GM21390 (cell line): ENCODE measurements around the gene NEK4.
A peak's percentile ranks its signal among the peaks of the same experiment; 100 is the strongest.

Experiments
- ATAC-seq: cut with Tn5 transposase; IDR thresholded peaks from one replicate; pipeline ENCODE4 v1.9.1; 2021; ENCODE audit not compliant: unreplicated experiment

Gene NEK4

DNA sequence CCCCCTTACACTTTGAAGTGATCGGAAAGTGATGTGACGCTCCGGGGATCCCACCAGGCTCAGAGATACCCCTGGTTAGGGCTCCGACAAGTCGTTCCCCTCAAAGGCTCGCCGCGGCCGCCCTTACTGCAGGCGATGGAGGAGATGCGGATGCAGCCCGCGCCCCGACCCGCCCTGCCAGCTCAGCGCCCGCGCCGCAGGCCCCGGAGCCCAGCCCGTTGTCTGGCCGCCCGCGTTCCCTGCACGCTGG, 65.4 kb downstream of the NEK4 start:
- no peak for ATAC-seq

DNA sequence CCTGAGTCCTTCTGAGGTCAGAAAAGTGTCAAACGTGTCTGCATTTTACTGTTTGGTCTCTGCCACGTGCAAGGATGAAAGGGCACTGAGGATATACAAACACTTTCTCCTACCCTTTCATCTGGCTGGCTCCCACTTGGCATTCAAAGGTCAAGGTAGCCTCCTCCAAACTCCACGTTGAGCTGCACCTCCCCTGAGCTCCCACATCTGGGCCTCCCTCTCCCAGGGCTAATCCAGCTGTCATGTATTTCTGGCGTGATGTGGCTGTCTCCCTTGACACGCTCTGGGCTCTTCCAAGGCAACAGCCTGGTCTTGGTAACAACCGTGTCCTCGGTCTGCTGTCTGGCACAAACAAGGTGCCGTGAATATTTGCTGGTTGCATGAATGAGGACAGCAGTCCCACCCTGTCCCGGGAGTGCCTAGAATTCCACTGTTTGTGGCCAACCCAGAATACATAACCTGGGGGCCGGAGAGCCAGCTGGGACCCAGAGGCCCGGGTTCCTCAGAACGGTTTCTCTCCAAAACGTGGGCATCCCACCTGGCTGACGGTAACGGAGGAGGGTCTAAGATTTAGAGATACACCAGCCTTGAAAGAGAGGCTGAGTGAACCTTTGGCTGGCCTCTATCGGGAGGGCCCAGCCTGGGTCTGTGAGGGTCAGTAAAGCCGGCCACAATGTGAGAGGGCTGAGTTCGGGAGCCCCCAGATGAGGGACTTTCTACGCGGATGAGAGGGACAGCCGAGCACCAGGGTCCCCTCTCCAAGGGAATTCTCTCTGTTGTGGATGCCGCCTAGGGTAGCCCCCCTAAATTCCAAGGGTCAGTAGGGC, 65.9 kb downstream of the NEK4 start:
- ATAC-seq, result peak; percentile 7

DNA sequence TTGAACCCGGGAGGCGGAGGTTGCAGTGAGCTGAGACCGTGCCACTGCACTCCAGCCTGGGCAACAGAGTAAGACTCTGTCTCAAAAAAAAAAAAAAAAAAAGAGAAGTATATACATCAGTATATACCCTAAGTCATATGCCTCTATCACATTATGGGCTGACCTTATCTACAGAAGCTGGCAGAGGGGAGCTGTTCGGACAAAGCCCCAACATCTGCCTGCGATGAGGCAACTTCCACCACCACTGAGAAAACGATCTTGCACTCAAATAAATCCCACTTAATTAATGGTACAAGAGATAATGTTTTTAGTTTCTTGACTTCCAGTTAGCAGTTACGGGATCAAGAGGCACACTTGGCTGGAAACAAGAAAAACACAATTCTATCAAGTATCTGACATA, 67.4 kb downstream of the NEK4 start:
- no peak for ATAC-seq

DNA sequence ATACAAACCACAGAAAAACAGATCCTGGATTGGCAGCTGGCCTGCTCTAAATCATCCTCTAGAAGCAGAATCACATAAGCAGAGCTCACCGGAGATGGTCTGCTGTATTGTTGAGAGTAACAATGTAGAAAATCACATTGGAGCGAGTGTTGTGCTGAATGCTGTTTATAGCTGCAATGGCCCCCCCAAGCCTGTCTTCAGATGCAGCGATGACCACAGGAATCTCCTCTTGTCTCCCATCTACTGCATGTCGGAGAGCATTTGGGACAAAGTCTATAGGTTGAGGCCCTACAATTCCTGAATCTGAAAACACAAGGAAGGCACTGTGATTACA, 73.1 kb downstream of the NEK4 start:
- no peak for ATAC-seq

DNA sequence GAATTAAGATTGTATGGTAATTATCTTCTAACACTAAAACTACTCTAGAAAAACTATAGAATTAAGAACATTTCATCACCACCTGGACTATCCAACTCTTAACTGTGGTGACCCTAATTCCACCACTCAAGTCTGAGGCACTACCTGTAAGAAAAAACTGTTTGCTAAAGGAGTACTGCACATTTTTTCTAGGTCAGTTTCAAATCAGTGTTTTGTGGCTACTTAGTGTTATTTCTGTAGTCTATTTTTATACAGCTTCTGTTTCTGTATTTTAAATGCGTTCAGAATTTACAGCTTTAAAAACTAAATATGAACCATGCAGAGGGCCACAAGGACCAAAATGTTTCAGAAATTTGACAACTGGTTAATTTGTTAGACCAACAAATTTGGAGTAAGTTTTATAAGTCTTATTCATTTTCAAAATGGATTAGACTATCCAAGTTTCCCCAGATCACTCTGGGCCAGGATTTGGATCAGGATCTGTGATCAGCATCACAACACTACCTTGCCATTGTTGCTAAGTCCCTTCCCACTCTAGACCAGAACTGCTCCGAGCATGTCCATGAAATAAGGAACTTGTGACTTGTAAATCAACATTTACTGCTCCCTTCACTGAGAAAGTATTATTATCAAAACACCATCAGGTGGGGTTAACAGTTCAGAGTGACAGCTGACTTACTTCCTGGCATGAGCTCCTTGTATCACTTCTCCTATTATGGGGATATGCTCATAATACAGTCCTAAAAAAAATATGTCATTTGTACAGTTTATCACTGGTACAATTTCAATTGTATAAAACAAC, 73.7 kb downstream of the NEK4 start:
- no peak for ATAC-seq

DNA sequence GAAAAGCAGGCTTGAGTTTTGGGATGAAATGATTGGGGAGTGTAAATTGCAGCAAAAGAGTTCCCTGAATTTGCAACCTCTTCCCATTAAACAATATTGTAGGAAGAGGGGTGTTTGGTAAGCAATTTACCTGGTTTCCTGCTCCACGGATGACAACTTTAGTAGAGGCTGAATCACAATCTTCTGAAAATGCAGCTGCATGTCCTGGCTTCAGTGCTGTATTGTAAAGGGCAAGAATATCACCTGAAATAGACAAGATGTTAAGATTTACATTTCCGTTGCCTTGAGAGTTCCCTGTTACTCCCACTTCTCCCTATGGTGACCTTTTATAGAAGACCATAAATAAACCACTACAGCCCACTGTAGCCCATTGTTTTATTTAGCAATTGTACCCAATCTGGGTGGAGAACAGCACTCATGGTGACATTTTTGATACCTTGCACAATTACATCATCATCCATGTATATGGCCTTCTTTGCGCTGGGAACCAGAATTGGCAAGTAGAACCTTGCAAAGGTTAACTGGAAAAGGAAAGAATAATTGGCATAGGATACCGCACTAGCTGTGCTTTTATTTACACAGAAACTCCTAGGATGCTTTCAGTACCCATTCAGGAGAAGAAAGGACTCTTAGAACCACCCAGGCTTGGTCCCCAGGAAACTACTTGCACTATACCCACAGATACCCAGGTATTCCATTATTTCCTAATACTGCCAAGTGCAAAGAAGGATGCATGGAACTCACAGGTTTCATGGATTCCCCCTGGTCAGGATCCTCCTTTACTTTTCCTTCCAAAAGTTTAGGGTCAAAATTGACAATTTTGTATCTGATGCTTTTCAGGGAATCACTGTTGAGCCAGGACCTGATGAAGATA, 74.7 kb downstream of the NEK4 start:
- no peak for ATAC-seq

DNA sequence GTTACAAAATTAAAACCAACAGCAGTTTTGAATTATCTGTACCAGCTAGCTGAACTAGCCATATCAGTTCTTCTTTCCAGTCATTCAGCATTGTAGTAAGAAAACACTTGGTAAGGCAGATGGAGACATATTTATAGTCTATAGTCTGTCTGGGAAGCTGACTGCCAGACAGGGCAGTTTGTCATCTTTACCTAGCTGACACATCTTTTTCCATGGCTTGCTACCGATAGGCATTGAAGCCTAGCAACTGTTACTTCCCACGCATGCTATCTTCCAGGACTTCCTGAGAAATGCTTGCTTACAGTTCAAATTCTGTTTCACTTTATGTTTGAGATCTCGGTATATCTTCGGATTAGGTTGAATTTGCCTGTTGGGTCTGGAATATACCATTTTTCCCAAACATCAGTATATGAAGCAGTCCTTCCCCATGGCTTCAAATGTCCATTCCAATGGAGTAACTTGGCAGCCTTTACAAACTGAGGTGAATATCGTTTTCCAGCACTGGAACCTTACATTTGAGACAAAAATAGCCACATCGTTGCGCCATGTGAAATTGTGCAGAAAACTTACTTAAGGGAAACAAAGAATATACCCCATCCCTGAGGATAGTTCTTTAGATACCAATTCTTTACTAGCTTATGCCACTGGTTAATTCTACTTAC, 76.1 kb downstream of the NEK4 start:
- ATAC-seq, result no peak

DNA sequence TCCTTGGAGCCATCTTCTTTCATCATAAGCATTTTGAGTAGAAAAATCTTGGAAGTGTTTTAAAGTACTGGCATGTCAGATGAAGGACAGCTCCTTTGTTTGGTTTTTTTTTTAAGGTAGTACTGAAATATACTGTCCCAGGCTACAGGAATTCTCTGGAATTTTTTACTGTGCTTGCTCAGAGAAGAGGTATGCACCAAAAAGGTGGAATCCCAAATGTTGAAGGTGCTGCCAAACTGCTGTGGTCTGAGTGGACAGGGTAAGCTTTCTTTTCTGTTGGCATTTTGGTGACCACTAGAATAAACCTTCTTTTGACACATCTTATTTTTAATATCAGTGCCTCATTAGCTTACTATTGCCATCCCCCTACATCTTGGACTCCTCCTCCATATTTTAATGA, 77.7 kb downstream of the NEK4 start:
- ATAC-seq, result no peak

DNA sequence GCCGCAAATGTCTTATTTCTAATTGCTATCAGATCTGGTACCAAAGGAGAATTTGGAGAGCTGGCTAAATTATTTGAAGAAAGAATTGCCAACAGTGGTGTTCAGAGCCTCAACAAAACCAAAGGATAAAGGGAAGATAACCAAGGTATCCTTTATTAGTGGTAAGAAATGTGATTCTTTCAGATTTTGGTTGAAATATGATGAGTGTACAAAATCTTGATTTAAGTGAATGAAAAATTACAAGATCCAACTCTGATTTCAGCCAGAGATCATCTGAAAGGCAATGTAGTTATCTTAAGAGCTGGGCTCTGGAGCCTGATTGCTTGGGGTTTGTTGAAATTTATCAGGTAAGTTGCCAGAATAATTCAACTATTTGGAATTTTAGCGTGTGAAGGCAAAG, 80.2 kb downstream of the NEK4 start:
- ATAC-seq, result no peak

DNA sequence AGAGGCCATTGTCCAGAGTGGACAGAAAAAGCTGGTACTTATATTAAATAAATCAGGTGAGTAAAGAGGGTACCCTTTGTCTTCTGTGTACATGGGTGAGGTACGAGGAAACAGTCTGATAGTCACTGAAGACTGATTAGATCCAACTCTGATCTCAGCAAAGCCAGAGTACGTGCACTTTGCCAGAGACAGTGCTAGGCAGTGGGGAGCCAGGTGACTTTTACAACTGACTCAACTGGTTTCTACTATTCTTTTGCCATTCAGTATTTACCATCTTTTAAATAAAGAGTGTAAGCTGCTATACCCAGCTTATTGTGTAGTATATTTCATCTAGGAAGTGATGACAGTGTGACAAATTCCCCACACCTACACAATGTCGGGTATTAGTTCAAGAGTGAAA, 81.6 kb downstream of the NEK4 start:
- ATAC-seq, result no peak

DNA sequence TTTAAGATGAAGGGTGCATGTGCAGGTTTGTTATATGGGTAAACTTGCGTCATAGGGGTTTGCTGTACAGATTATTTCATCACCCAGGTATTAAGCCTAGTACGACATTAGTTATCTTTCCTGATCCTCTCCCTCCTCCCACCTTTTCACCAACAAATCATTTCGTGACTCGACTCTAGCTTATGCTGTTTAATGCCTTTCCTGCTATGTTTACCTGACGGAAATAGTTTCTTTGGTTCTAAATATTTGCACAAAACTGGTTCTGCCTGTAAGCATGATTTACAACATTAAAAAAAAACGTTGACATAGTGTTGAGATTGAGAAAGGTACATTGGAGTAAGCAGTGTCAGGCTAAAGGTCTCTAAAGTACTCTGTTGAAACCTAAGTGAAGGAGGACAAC, 82.5 kb downstream of the NEK4 start:
- ATAC-seq, result no peak

DNA sequence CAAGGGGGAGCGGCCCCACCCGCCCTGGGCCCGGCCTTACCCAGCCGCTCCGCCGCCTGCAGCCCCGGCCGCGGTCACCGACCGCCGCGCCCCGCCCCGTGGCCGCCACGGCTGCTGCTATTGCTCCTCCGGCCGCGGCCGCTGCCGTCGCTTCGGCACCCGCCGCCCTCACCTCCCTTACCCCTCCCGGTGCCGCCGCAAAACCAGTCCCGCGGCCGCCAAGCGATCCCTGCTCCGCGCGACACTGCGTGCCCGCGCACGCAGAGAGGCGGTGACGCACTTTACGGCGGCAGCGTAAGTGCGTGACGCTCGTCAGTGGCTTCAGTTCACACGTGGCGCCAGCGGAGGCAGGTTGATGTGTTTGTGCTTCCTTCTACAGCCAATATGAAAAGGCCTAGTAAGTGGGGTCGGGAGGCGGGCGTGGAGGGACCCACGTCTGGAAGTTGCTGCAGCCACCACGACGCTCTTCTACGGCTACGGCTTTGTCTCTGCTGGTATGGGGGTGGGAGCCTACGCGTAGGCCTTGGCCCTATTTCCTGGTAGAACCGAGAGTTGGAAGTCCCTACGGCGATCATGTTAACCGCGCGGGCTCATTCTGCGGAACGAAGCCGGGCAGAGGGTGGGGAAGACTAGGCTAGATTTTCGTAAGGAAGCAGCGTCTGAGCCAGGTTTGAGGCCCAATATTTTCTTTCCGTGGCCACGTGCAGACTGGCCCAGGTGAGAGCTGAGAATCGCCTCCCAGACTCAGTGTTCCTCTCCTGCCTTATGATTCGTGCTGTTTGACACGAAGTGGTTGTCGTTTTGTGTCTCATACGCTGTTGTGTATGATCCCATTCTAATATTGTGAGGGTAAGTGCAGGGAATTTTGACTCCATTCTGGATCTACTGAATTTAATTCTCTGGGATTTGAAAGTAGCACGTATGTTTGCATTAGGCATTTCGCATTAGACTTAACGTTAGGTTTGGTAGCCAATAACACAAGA, 84.7 kb downstream of the NEK4 start, which contains the start of the genes GNL3 and PBRM1:
GNL3 (plus strand) TSS at position 324 of the 983 bp plus-strand sequence; CDS start at position 385, 61 bp downstream.
PBRM1 (minus strand) TSS at position 205 of the 983 bp plus-strand sequence.
- peak; percentile 65 for ATAC-seq

DNA sequence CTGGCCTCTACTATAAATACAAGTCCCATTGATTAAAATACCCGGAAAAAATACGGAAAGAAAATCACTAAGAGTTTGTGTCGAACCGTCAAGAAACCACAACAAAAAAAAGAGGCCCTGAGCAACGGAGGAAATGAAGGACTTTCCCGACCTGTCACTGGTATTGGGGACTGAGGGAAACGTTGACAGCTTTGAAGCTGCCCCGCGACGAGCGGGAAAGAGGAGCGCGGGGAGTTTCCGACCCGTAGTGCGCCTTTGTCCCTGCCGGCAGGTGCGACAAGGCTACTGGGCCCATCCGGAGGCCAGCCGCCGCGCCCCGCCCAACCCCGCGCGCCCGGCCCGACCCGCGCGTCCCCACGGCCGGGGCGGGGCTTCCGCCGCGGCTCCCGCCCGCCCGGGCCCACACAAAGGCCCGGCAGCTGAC, 85.4 kb downstream of the NEK4 start:
- ATAC-seq, result peak; percentile 72

DNA sequence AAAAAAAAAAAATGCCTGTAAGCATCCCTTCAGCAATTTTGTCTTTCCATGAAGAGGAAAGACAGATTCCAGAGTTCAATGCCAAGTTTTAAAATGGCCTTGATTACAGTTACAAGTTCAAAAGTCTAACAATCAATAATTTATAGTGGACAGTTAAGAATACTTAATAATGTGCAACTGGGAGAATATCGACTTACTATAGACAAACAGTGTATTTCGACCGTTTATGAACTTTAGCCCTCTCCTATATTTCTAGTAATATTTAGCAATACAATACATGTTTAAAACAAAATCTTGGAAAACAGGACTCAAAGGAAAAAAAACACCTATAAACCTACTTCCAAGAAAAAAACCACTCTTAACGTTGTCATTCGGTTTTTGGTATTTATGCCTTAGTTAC, 86.6 kb downstream of the NEK4 start:
- ATAC-seq, result no peak

DNA sequence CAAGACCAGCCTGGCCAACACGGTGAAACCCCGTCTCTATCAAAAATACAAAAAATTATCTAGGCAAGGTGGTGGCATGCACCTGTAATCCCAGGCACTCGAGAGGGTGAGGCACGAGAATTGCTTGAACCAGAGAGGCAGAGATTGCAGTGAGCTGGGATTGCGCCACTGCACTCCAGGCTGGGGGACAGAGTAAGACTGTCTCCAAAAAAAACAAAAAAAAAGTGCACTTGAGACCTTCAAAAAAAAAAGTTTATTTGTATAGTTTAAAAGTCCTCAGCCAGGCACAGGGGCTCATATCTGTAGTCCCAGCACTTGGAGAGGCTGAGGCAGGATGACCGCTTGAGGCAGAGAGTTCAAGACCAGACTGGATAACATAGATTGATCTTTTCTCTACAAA, 87.1 kb downstream of the NEK4 start:
- ATAC-seq, result no peak

DNA sequence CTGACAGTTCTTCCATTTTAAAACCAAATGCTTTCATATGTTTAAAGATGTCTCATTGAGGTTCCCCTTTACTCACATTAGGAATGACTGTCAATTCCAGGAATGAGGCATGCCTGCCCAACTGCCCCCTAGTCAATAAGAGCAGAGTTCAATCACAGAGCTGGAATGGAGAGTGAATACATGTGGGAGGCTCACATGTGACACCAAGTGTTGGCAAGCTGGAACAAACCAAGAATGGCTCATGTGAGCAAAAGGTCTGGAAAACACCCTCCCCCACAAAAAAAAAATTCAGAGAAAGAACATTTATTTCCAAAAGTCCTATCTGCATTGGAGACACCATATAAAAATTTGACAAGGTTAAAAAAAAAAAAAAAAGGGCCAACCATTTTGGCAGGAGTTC, 88.7 kb downstream of the NEK4 start:
- no peak for ATAC-seq

DNA sequence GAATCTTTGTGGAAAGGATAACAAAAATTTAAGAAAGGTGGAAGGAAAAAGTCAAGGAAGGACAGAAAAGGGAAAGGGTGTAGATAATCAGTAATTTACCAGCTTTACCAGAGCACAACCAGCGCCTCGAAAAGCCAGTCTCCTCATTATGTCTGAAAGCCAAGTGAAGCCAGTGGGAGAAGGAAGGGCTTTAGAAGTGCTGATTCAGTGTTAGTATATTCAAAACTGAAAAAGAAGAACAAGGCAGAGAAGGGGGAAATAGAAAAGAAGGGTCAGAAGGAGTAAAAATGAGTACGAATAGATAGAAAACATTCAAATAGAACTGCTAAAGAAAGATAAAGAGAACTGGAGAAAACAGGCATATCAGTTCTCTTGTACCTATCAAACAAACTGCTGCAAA, 89.1 kb downstream of the NEK4 start:
- no peak for ATAC-seq

DNA sequence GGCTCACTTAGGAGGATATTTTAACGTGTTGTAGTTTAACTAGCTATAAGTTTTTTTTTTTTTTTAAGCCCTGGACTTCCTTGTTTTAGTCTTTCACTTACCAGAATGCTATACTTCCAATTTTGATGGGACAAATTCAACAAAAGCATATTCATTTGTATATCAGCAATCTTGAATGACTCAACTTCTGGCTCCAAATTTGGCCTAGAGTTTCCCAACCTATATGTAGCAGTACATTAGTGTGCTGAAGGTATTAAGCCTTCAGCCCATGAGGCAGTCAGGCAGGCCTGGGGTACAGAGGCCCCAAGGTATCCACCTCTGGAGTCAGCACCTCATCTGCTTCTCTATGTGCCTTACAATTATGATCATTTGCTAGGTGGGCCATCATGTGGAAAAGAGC, 90.9 kb downstream of the NEK4 start:
- no peak for ATAC-seq

DNA sequence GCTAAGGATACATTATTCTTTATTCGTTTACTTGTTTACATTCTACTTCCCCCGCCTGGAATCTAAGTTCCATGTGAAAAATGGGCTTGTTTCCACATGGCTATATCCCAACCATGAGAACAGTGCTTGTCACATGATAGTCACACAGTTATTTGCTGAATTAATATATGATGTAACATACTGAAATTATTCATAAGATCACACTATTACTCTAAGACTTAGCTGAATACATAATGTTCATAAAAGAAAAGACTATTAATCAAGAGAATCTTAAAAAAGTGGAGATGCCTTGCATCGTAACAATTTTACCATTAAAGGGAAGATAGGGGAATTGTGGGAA, 91.6 kb downstream of the NEK4 start:
- ATAC-seq, result no peak
